Measurements from ENCODE around the gene IGF1R.

The IGF1R gene

DNA sequence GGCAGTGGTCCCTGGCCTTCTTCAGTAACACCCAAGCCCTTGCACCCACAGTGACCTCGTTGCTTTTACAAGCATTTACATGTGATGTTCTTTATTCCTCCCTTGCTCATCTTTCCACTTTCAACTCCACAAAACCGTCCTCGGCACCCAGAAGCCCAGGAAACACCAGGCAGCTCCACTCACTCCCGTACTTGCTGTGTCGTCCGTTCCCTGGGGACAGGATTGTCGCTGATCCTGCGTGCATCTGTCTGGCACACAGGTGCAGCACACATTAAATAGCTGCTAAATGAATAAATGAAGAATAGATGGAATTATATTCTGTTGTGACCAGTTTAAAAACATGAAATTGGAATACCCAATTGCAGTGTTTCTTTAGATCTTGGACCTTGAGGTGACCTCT is 239.6 kb downstream of the IGF1R start:
- no peak for DNase-seq (ENCODE audit: low read depth in 2 of 2)

- no peak for DNase-seq (ENCODE audit: low read depth in 2 of 2)
These were observed 240.6 kb downstream of the IGF1R start for GRCh38 chr15:98888820-98889479.

DNA sequence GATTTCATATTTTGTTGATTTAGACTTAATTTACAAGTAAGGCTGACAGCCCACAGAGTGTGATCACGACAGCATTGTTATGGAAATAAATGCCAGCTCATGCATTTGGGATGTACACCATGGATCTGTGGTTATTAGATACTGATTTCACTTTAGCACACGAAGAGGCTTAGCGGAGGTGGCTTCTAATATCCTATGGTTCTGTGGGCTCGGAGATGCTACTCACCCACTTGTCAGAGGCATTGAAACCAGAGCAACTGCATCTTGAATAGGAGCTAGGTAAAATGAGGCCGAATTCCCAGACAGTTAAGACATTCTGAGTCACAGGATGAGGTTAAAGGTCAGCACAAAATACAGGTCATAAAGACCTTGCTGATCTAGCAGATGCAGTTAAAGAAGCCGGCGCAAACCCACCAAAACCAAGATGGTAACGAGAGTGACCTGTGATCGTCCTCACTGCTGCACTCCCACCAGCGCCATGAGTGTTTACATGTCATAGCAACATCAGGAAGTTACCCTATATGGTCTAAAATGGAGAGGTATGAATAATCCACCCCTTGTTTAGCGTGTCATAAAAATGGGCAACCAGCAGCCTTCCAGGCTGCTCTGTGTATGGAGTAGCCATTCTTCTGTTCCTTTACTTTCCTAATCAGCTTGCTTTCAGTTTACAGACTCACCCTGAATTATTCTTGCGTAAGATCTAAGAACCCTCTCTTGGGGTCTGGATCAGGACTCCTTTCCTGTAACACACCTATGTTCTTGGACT is 241.8 kb downstream of the IGF1R start:
- DNase-seq (ENCODE audit: low read depth in 2 of 2) = no peak

DNA sequence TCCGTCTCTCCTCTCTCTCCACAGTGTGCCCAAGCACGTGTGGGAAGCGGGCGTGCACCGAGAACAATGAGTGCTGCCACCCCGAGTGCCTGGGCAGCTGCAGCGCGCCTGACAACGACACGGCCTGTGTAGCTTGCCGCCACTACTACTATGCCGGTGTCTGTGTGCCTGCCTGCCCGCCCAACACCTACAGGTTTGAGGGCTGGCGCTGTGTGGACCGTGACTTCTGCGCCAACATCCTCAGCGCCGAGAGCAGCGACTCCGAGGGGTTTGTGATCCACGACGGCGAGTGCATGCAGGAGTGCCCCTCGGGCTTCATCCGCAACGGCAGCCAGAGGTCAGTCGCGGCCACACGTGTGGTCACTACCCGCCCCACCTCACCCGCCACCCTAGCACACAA is 243.0 kb downstream of the IGF1R start:
- no peak for DNase-seq (ENCODE audit: low read depth in 2 of 2)

GRCh38 chr15:98893401-98893800 is 245.1 kb downstream of the IGF1R start:
- no peak for DNase-seq (ENCODE audit: low read depth in 2 of 2)

DNA sequence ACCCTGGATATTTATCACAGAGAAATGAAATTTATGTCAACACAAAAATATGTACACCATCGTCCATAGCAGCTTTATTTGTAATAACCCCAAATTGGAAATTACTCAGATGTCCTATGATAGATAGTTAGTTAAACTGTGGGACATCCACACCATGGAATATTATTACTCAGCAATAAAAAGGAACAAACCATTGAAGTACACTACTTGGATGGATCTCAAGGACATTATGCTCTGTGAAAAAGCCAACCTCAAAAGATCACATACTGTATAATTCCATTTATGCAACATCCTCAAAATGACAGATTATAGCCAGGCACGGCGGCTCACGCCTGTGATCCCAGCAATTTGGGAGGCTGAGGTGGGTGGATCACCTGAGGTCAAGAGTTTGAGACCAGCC is 246.0 kb downstream of the IGF1R start:
- DNase-seq (ENCODE audit: low read depth in 2 of 2) = no peak

DNA sequence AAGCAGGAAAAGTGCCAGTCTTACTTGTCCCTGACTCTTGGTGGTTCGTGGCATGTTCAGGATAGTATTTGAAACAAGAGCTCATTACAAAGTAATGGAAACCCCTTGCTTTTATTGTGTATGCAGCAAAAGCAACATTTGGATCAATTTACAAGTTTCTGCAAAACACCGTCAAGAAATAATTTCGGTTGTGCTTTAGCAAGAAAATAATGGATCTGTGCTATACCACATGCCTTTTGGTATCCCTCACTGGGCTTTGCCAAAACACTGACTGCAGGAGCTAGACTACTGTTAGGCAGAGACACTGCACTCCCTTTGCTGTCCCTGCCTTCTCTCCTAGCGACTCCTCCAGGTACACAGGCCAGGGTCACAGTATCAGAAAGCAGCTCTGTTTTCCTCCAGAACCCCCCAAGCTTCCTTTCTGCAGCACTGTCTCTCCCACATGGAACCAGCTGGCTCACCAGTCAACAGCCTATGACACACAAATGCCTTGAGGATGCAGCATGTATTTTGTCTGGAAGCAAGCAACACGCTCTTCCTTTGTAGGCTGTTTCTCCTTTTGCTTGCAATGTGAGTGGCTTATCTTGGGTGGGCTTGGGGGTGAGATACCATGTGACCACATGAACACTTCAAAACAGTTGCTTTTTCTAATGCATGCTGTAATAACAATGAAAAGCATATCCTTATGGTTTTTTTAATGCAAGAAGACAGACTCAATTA is 247.8 kb downstream of the IGF1R start:
- DNase-seq (ENCODE audit: low read depth in 2 of 2) = no peak

- DNase-seq (ENCODE audit: low read depth in 2 of 2) = no peak
These were observed 248.7 kb downstream of the IGF1R start for GRCh38 chr15:98896802-98897732.

DNA sequence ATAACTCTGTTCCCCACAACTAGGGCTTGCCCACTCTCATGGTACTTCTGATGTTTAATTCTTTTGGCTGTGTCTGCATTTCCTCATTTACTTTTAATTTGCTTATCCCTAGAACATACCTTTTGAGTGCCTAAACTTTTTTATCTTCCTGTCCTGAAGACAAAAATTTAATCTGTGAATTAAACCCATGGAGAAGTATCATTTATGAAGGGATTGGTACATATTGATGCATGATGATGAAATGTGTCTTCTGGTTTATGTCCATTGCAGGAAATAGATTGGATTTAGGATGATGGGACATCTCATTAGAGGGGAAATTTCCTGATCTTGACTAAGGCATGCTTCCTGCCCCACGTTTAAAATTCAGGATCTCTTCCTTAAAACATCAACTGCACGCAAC is 249.8 kb downstream of the IGF1R start:
- no peak for DNase-seq (ENCODE audit: low read depth in 2 of 2)

- no peak for DNase-seq (ENCODE audit: low read depth in 2 of 2)
These were observed 251.1 kb downstream of the IGF1R start for GRCh38 chr15:98899272-98900021.

GRCh38 chr15:98900356-98900755 is 252.0 kb downstream of the IGF1R start:
- no peak for DNase-seq (ENCODE audit: low read depth in 2 of 2)

DNA sequence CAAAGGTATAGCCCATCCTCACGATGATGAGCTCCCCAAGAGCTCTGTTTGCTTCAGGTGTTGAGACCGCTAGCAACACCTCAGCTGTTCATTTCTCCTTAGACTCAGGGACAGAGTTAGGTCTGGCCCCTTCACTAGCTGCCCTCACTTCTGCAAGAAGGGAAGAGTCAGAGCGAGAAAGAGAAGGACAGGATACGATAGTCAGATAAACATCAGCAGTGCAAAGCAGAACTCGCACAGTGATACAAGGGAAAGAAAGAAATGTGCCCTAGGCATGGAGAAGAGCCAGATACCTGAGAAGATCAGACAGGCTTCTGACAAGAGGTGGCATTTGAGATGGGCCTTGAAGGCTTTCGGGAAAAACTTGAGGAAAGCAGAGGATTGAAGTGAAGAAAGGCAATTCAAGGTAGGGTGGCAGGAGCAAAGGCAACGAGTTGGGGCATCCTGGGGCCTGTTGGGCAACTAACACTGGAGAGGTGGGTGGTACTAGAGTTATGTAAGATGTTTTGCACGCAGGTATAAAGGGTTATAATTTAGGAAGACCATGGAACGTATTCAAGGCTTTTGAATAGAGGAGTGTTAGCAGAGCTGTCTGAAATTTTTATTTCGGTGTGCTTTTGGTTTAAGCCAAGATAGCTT is 253.2 kb downstream of the IGF1R start:
- DNase-seq (ENCODE audit: low read depth in 2 of 2) = no peak

DNA sequence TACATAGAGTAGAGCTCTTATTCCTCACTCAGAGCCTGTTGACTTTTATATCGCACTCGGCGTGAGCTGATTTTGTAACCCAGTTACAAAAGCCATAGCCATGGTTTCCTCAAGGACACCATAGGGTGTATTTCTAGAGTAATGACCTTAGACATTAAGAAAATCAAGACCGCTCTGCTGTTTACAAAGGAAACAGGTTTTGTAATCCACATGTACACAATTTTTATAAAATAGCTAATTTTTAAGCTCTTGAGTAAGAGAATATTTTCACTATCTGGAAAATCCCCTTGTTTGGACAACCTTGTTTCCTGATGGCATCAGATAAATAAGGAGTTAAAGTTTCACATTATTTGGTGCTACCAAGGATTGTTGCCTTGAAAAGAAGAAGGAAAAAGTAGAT is 254.6 kb downstream of the IGF1R start:
- DNase-seq (ENCODE audit: low read depth in 2 of 2) = no peak

- no peak for DNase-seq (ENCODE audit: low read depth in 2 of 2)
These were observed 255.2 kb downstream of the IGF1R start for GRCh38 chr15:98903377-98904018.

DNA sequence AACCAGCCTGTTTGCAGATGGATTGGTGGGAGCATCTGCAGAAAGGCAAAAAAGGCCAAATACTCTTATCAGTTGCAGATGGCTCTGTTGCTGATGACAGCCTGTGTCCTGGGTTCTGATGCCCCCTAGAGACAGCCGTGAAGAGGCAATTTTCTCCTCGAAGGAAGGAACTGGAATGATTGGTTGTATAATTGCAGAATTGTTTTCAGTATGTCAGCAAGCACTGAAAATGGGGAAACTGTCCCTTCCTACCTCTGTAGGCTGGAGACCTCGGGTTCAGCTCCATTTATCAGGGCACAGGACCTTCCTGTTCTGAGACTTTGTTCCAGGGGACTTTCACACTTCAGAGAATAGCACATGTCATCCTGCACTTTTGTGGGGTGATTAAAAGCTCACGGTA is 256.2 kb downstream of the IGF1R start:
- no peak for DNase-seq (ENCODE audit: low read depth in 2 of 2)

DNA sequence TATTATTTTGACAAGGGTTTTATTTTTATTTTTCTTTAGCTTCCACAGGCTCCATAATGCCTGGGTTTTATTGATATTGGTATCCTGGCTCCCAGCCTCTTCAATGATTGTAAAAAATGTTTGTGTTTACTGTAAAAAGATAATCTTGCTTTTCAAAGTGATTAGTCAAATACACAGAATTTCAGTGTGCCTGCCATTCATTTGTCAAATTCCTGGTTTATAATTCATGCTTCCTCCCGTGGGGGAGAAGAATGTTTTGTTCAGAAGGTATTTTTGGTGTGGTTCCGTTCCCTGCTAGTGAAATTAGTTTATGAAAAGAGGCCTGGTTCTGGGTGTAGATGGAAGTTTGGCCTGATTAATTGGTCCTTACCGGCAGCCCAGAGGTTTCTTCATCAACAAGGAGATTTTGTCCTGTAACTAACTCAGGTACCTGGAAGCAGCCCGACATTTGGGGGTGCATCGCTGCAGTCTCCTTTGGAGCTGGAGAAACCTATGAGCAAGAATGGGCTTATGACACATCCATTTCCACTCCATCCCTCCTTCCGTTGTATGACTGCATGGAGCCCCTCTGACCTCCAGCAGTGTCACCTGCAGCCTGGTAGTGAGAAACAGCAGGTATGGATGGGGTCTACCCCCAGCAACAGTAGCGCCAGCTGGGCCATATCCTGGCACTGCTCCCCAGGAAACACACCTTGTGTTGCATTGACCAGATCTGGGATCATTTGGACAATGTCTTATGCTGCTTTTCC is 257.8 kb downstream of the IGF1R start:
- DNase-seq (ENCODE audit: low read depth in 2 of 2) = no peak

DNA sequence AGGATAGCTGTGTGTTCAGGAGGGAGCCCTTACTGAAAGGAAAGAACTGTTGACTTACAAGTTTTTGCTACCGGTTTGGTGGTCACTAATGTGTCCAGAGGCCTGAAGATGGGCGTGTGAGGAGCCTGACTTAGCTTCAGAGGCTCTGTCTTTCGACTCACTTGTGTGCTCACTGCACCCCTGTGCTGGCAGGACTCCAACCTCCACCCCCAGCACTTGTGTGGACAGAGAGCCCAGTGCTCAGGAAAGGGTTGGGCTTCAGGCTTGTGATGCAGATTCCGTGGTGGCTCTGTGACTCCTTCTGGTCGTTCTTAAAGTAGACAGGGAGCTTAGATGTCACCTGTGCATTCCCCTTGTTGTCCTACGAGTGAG is 258.4 kb downstream of the IGF1R start:
- no peak for DNase-seq (ENCODE audit: low read depth in 2 of 2)

- DNase-seq (ENCODE audit: low read depth in 2 of 2) = no peak
These were observed 259.7 kb downstream of the IGF1R start for GRCh38 chr15:98907927-98908471.
